Measurements from ENCODE around the gene ITIH1. TPM values are rescaled to one million over a fixed set of nuclear protein-coding genes. Genes with fewer than 3 reads are reported as not detected.

Gene ITIH1
- total RNA-seq, 1 donor from 2014 or later, result not detected

DNA sequence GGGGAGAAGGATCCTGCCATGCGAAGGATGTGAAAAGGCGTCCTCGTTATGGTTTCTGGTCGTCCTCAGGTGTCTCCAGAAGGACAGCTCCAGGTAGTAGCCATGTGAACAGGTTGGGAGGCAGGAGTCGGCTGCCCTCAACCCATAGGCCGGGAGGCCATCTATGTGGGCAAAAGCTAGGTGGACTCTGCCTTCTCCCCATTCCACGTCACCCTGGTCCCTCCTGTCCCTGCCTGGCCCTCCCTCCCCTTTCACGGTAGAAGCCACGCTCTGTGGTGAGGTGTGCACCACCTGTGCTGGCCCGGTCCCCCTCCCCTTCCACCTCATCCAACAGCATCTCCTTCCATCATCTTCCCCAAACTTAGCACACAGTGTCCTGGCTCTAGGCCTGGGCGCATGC lies 33.5 kb downstream of the ITIH1 start:
- no peak for DNase-seq (ENCODE audit: low read depth)

- no peak for DNase-seq (ENCODE audit: low read depth)
Measured at GRCh38 chr3:52811452-52812011, 34.1 kb downstream of the ITIH1 start.

GRCh38 chr3:52813810-52814209 lies 36.4 kb downstream of the ITIH1 start:
- DNase-seq (ENCODE audit: low read depth), result no peak

DNA sequence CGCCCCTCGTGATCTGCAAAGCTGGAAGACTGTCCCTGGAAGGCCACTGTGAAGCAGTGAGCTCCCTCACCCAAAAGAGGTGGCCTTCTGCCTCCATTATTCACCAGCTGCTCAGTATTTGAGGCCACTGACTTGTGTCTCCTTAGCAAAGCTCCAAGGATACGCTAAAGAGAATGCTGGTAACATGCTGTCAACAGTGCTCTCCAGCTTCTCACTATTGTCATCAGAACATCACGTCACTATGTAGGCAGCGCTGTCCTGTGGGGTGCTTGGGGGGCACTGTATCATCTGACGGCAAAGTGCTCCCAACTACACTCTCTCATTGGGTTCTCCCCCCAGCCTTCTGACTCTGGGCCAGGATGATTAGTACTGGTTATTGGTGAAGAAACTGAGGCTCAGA lies 38.8 kb downstream of the ITIH1 start:
- no peak for DNase-seq (ENCODE audit: low read depth)

DNA sequence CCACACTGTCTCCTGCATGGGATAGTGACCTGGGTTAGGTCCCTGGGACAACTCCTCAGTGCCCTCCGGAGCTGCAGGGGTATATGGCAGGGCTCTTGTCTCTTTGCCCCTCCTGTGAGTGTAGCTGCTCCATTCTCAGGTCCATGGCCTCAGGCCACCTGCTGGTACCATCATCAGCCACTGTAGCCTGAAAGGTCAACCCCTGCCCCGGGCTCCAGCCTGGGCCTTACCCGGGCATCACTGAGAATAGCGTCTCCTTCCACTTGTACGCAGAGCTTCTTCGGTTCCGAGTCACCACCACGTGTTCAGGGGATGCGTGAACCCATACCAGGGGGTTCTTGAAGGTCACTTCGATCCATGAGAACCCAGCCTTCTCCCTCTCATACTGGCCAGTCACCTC lies 39.3 kb downstream of the ITIH1 start:
- no peak for DNase-seq (ENCODE audit: low read depth)

- no peak for DNase-seq (ENCODE audit: low read depth)
Measured at GRCh38 chr3:52817221-52817620, 39.8 kb downstream of the ITIH1 start.

DNA sequence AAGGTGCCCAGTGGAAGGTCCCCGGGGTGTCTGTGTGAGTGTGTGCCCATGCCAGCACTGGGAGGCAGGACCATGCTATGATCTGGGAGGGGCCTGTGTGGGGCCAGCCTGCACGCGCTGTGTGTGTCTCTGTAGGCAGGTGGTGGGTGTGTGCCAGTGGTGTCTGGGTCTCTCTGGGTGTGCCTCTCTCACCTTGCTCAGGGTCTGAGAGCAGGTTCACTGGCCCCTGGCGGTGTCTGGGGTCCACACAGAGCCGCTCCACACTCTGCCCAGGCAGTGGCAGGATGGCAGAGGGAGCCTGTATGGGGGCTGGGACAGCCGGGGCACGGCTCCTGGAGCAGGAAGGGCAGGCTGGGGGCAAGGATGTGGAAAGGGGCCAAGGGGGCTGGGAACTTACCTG lies 40.5 kb downstream of the ITIH1 start:
- no peak for DNase-seq (ENCODE audit: low read depth)

DNA sequence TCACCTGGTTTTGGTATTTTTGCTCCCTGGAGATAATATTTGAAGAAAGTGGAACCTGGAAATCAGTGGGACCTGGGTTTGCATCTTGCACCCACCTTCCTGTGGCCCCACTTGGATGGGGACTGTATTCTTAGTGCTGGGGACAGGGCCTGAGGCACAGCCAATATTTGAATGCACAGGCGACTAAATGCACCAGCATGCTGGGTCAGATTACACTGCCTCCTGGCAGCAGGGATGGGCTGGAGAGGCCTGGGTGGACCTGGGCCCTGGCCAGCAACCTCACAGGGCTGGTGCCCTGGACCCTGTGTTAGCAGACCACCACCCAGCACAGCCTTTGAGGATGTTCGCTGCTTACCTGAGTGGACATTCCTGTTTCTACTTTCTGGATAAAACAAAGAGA lies 42.5 kb downstream of the ITIH1 start:
- DNase-seq (ENCODE audit: low read depth), result no peak

- no peak for DNase-seq (ENCODE audit: low read depth)
Measured at GRCh38 chr3:52820736-52821135, 43.3 kb downstream of the ITIH1 start.

GRCh38 chr3:52822363-52822762 lies 45.0 kb downstream of the ITIH1 start:
- DNase-seq (ENCODE audit: low read depth), result no peak

GRCh38 chr3:52824037-52824436 lies 46.6 kb downstream of the ITIH1 start:
- no peak for DNase-seq (ENCODE audit: low read depth)

GRCh38 chr3:52827441-52827840 lies 50.0 kb downstream of the ITIH1 start:
- peak; percentile 43 for DNase-seq (ENCODE audit: low read depth)

- peak; percentile 23 for DNase-seq (ENCODE audit: low read depth)
Measured at GRCh38 chr3:52827866-52828376, 50.5 kb downstream of the ITIH1 start.

GRCh38 chr3:52829482-52829881 lies 52.1 kb downstream of the ITIH1 start:
- DNase-seq (ENCODE audit: low read depth), result no peak

DNA sequence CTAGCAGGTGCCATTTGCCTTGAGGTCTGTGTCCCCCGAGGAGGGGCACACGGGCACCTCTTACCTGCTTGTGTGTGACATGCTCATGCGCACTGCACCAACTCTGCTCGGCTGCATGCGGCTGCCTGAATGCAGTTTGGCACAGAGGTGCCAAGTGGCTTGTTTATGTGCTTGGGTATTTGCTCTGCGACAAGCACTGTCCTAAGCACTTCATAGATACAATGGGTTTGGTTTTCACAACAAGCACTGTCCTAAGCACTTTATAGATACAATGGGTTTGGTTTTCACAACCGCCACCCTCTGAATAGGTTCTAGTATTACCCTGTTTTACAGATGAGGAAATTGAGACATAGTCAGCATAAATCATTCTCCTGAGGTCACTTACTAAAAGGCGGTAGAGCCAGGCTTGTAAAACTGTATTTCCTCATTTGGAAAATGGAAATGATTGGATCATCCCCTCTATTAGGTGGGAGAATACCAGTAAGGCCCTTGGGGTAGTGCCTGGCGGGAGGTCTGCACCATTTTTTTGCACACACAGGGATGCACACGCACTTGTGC lies 52.6 kb downstream of the ITIH1 start:
- DNase-seq (ENCODE audit: low read depth), result no peak

DNA sequence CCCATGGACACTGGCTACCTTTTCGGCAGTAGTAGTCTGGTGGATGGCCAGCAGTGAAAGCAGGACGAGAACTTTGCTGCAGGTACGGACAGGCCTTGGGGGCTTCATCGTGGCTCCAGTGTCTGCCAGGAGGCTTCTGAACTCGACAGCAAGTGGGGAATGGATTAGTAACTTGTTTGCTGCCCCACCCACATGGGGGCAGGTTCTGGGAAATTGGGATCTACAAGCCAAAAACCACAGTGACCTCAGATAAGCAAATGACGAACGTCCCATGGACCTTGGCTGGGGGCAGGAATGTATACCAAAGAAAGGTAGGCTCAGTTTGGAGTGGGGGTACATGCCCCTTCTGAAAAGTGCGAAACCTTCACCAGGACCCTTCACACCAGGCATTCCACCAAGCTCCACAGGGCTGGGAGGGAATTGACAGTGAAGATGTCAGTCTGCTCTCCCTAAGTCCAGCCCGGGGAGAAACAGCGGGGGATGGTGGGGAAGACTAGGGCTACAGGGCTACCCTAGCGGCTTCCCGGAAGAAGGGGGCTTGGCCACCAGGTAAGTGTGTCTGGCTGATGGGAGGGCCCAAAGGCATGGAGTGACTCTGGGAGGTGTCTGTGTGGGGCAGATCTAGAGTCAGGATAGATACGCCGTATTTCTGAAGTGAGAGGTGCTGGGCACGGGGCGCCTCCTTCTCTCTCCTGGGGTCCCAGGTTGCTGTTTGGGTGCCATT lies 53.3 kb downstream of the ITIH1 start, which contains the start of gene ITIH4:
Gene ITIH4 (minus strand): TSS at position 138 of the 724 bp plus-strand sequence. CDS start 30 bp downstream, at position 108.
- DNase-seq (ENCODE audit: low read depth), result peak; percentile 24

GRCh38 chr3:52831500-52832301 lies 54.3 kb downstream of the ITIH1 start:
- DNase-seq (ENCODE audit: low read depth), result peak; percentile 96

- no peak for DNase-seq (ENCODE audit: low read depth)
Measured at GRCh38 chr3:52833202-52833601, 55.8 kb downstream of the ITIH1 start.

GRCh38 chr3:52834871-52835501 lies 57.6 kb downstream of the ITIH1 start, which contains the start of gene MUSTN1:
Gene MUSTN1, minus strand, starts transcription at chr3:52835019. Its CDS starts 71 bp downstream, at chr3:52834948.
- DNase-seq (ENCODE audit: low read depth), result peak; percentile 95

DNA sequence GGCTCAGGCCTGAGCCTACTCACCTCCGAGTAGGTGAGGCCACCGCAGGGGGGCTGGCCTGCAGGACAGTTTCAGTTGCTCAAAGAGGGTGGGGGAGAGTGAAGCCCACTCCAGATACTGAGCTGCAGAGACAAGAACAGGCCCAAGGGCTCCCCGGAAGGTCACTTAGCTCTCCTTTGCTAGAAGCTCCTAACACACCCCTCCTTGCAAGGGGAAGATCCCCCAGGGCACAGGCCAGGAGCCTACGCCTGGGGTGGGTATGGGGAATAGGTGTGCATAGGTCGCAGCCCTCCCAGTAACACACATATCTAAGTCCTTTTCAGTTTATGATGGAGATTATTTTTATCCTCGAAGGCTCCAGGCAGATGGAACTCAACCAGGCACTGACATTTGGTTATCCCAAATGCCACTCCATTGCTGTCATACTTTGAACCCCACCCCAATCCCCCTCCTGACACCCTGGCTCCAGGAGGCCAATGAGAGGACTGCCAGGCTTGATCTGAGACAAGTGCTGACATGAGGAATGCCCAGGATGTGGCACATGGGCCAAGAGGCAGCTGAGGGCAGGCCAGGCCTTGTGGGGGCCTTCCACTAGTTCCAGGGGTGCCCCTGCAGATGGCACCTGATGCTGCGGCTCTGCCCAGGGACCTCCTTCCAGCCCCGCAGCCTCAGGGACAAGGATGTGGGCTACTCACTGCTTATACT lies 58.5 kb downstream of the ITIH1 start:
- DNase-seq (ENCODE audit: low read depth), result peak; percentile 95

All from myocyte (in vitro differentiated cells).